ENCODE measurements around the gene AP3M1.
A peak's percentile ranks its signal among the peaks of the same experiment; 100 is the strongest.

The AP3M1 gene

GRCh38 chr10:74187237-74187636 is 36.6 kb upstream of the AP3M1 start:
- DNase-seq (ENCODE audit: low spot score), result no peak
- TF ChIP-seq CTCF (IDR thresholded peaks at IDR 0.05; ENCODE audit: extremely low read depth, missing control alignments), result no peak

GRCh38 chr10:74186678-74187077 is 36.0 kb upstream of the AP3M1 start:
- no peak for TF ChIP-seq CTCF (IDR thresholded peaks at IDR 0.05; ENCODE audit: extremely low read depth, missing control alignments)
- no peak for DNase-seq (ENCODE audit: low spot score)

GRCh38 chr10:74179111-74179710 is 28.6 kb upstream of the AP3M1 start:
- no peak for DNase-seq (ENCODE audit: low spot score)

GRCh38 chr10:74178042-74178791 is 27.6 kb upstream of the AP3M1 start:
- DNase-seq (ENCODE audit: low spot score), result no peak
- no peak for TF ChIP-seq CTCF (IDR thresholded peaks at IDR 0.05; ENCODE audit: extremely low read depth, missing control alignments)

More at GRCh38 chr10:74179111-74179710, 28.6 kb upstream of the AP3M1 start:
- no peak for TF ChIP-seq CTCF (IDR thresholded peaks at IDR 0.05; ENCODE audit: extremely low read depth, missing control alignments)

GRCh38 chr10:74177140-74177677 is 26.6 kb upstream of the AP3M1 start:
- no peak for TF ChIP-seq CTCF (IDR thresholded peaks at IDR 0.05; ENCODE audit: extremely low read depth, missing control alignments)
- DNase-seq (ENCODE audit: low spot score), result peak; percentile 48

- DNase-seq (ENCODE audit: low spot score), result peak; percentile 84
- no peak for TF ChIP-seq CTCF (IDR thresholded peaks at IDR 0.05; ENCODE audit: extremely low read depth, missing control alignments)
Measured at GRCh38 chr10:74176380-74177139, 25.9 kb upstream of the AP3M1 start.
